Measurements from ENCODE around the gene SEPTIN1.

SEPTIN1 gene

GRCh38 chr16:30409125-30410060 is 27.0 kb upstream of the SEPTIN1 start:
- peak; percentile 92 for TF ChIP-seq CTCF (IDR thresholded peaks at IDR 0.05; ENCODE audit: low read depth, low read length, missing control alignments)
- H3K4me3 ChIP-seq (ENCODE audit: low read depth, low read length) = no peak overlapping the region
- peak; percentile 55 for DNase-seq (ENCODE audit: low read depth)

- H3K4me3 ChIP-seq (ENCODE audit: low read depth, low read length) = peak overlapping the region; percentile 66
- DNase-seq (ENCODE audit: low read depth) = no peak
- TF ChIP-seq CTCF (IDR thresholded peaks at IDR 0.05; ENCODE audit: low read depth, low read length, missing control alignments) = no peak
These were observed 25.6 kb upstream of the SEPTIN1 start for GRCh38 chr16:30407804-30408534.

GRCh38 chr16:30407102-30407803 is 24.9 kb upstream of the SEPTIN1 start, which contains the start of gene ZNF771:
ZNF771 (plus strand) TSS chr16:30407606; CDS start chr16:30408054, 448 bp downstream.
- peak within 1 kb of the TSS; percentile 66 for H3K4me3 ChIP-seq (ENCODE audit: low read depth, low read length)
- DNase-seq (ENCODE audit: low read depth) = peak; percentile 37
- TF ChIP-seq CTCF (IDR thresholded peaks at IDR 0.05; ENCODE audit: low read depth, low read length, missing control alignments) = peak; percentile 20

GRCh38 chr16:30406795-30407101 is 24.4 kb upstream of the SEPTIN1 start:
- no peak for TF ChIP-seq CTCF (IDR thresholded peaks at IDR 0.05; ENCODE audit: low read depth, low read length, missing control alignments)
- DNase-seq (ENCODE audit: low read depth) = no peak

GRCh38 chr16:30401768-30402425 is 19.5 kb upstream of the SEPTIN1 start:
- DNase-seq (ENCODE audit: low read depth) = no peak
- TF ChIP-seq CTCF (IDR thresholded peaks at IDR 0.05; ENCODE audit: low read depth, low read length, missing control alignments) = no peak
- no peak overlapping the region for H3K4me3 ChIP-seq (ENCODE audit: low read depth, low read length)

More at GRCh38 chr16:30406795-30407101, 24.4 kb upstream of the SEPTIN1 start:
- peak overlapping the region; percentile 66 for H3K4me3 ChIP-seq (ENCODE audit: low read depth, low read length)

- no peak for DNase-seq (ENCODE audit: low read depth)
- no peak for TF ChIP-seq CTCF (IDR thresholded peaks at IDR 0.05; ENCODE audit: low read depth, low read length, missing control alignments)
- H3K4me3 ChIP-seq (ENCODE audit: low read depth, low read length) = peak overlapping the region; percentile 57
These were observed 17.2 kb upstream of the SEPTIN1 start for GRCh38 chr16:30399435-30400186.
